DND-41 (cell line): ENCODE data around the gene BSG.

ENCODE experiments used
- ATAC-seq: fragments of 200-7000 bp; cut with Tn5 transposase; 3 replicates; pipeline ENCODE4 v1.9.1; 2021; ENCODE audit warnings: low read depth; ENCODE audit not compliant: insufficient read depth
- DNase-seq: peaks from one replicate; pipeline ENCODE4 v3.0.0-alpha.2; 2020
- H2AFZ ChIP-seq: 2 replicates; pipeline ENCODE4 v1.6.0; 2012; ENCODE audit warnings: low read depth, low read length
- H3K27ac ChIP-seq: 2 replicates; pipeline ENCODE4 v1.5.1; 2012; ENCODE audit warnings: low read length, inconsistent platforms
- H3K27me3 ChIP-seq: fragments of 200-600 bp; sonication (generic); 2 replicates; pipeline ENCODE4 v1.6.0; 2012; ENCODE audit warnings: low read length, mild to moderate bottlenecking, inconsistent platforms; ENCODE audit not compliant: insufficient read depth, poor library complexity
- H3K36me3 ChIP-seq: 2 replicates; pipeline ENCODE4 v1.5.1; 2012; ENCODE audit warnings: low read length, inconsistent platforms; ENCODE audit not compliant: insufficient read depth
- H3K4me1 ChIP-seq: 2 replicates; pipeline ENCODE4 v1.5.1; 2012; ENCODE audit warnings: mild to moderate bottlenecking, low read length; ENCODE audit not compliant: insufficient read depth
- H3K4me2 ChIP-seq: 2 replicates; pipeline ENCODE4 v1.6.0; 2012; ENCODE audit warnings: mild to moderate bottlenecking, moderate library complexity, low read length, inconsistent platforms; ENCODE audit not compliant: insufficient read depth
- H3K4me3 ChIP-seq, 2 experiments: fragments of 200-600 bp in 1 of 2; shearing (Covaris generic) in 1 of 2; 2 replicates each; pipeline ENCODE4 v1.5.1; 2012 to 2016; ENCODE audit warnings: inconsistent platforms in 2 of 2, low read length in 2 of 2, mild to moderate bottlenecking in 2 of 2, low read depth in 1 of 2, moderate library complexity in 1 of 2
- H3K79me2 ChIP-seq: 2 replicates; pipeline ENCODE4 v1.6.0; 2012; ENCODE audit warnings: low read length, inconsistent platforms; ENCODE audit not compliant: insufficient read depth
- H3K9ac ChIP-seq: 2 replicates; pipeline ENCODE4 v1.6.0; 2012; ENCODE audit warnings: low read depth, mild to moderate bottlenecking, inconsistent platforms, low read length, moderate library complexity
- H3K9me3 ChIP-seq: 2 replicates; pipeline ENCODE4 v1.5.1; 2012; ENCODE audit warnings: low read length, moderate library complexity, mild to moderate bottlenecking, inconsistent platforms; ENCODE audit not compliant: insufficient read depth, severe bottlenecking
- H4K20me1 ChIP-seq: 2 replicates; pipeline ENCODE4 v1.6.0; 2012; ENCODE audit warnings: low read length; ENCODE audit not compliant: insufficient read depth
- CTCF ChIP-seq: IDR thresholded peaks from 2 replicates; pipeline ENCODE4 v1.5.1; 2012; ENCODE audit warnings: borderline replicate concordance, low read length, moderate library complexity, mild to moderate bottlenecking; ENCODE audit not compliant: poor library complexity, severe bottlenecking; ENCODE audit errors: extremely low read depth
- EZH2 ChIP-seq: IDR thresholded peaks from 3 replicates; pipeline ENCODE4 v1.6.1; 2012; ENCODE audit warnings: borderline replicate concordance, low read depth, mild to moderate bottlenecking, moderate library complexity, low read length, inconsistent platforms; ENCODE audit not compliant: severe bottlenecking

The BSG gene

GRCh38 chr19:589693-590395 lies 17.4 kb downstream of the BSG start, which contains the start of gene HCN2:
Gene HCN2 (plus strand): TSS chr19:589881. CDS start chr19:589946, 65 bp downstream.
- Histone ChIP-seq H3K4me1 (peaks cover 10% of the 10 kb centered on the region), H3K9me3 (no peaks in the 10 kb centered on the region), H3K4me3 (no peak within 1 kb of the TSS), H3K36me3 (no peaks in the 10 kb centered on the region), H3K4me2 (no peak within 1 kb of the TSS), H4K20me1 (peaks cover 29% of the 10 kb centered on the region), H3K27me3 (peaks cover 8% of the 10 kb centered on the region), H3K79me2 (no peaks in the 10 kb centered on the region), H2AFZ (no peak within 1 kb of the TSS), H3K9ac (no peak within 1 kb of the TSS), H3K27ac (no peak within 1 kb of the TSS)
- TF ChIP-seq EZH2, result no peak
- no peak for TF ChIP-seq CTCF
- DNase-seq, result no peak
- ATAC-seq, result no peak

- Histone ChIP-seq H4K20me1 (peaks cover 28% of the 10 kb centered on the region), H3K36me3 (no peaks in the 10 kb centered on the region), H3K4me3 (no peak overlapping the region), H3K79me2 (no peaks in the 10 kb centered on the region), H3K9ac (no peak overlapping the region), H3K4me1 (peaks cover 10% of the 10 kb centered on the region), H2AFZ (no peak overlapping the region), H3K27ac (no peak overlapping the region), H3K9me3 (no peaks in the 10 kb centered on the region), H3K4me2 (no peak overlapping the region), H3K27me3 (peaks cover 8% of the 10 kb centered on the region)
- ATAC-seq, result no peak
- no peak for DNase-seq
- TF ChIP-seq EZH2 (no peak), CTCF (no peak)
Observed at GRCh38 chr19:590396-590745, 18.0 kb downstream of the BSG start.

- Histone ChIP-seq H3K4me1 (peaks cover 10% of the 10 kb centered on the region), H3K36me3 (no peaks in the 10 kb centered on the region), H4K20me1 (peaks cover 25% of the 10 kb centered on the region), H3K4me2 (no peak overlapping the region), H3K27ac (no peak overlapping the region), H2AFZ (no peak overlapping the region), H3K4me3 (no peak overlapping the region), H3K9ac (no peak overlapping the region), H3K79me2 (no peaks in the 10 kb centered on the region), H3K27me3 (peaks cover 8% of the 10 kb centered on the region), H3K9me3 (no peaks in the 10 kb centered on the region)
- DNase-seq (no peak), ATAC-seq (no peak)
- no peak for TF ChIP-seq EZH2
- no peak for TF ChIP-seq CTCF
Observed at GRCh38 chr19:590750-591098, 18.3 kb downstream of the BSG start.
